NCI-H146 (cell line): Measurements from ENCODE around the gene FXYD2.
"Not testable (repeated sequence)": the region's sequence is repeated elsewhere in the genome, so short reads cannot be mapped to it uniquely, and the experiment has no call there.

ENCODE experiments used
- DNase-seq: peaks from one replicate; lab custom pipeline; 2025; lab: John Stamatoyannopoulos, UW

Gene FXYD2

DNA sequence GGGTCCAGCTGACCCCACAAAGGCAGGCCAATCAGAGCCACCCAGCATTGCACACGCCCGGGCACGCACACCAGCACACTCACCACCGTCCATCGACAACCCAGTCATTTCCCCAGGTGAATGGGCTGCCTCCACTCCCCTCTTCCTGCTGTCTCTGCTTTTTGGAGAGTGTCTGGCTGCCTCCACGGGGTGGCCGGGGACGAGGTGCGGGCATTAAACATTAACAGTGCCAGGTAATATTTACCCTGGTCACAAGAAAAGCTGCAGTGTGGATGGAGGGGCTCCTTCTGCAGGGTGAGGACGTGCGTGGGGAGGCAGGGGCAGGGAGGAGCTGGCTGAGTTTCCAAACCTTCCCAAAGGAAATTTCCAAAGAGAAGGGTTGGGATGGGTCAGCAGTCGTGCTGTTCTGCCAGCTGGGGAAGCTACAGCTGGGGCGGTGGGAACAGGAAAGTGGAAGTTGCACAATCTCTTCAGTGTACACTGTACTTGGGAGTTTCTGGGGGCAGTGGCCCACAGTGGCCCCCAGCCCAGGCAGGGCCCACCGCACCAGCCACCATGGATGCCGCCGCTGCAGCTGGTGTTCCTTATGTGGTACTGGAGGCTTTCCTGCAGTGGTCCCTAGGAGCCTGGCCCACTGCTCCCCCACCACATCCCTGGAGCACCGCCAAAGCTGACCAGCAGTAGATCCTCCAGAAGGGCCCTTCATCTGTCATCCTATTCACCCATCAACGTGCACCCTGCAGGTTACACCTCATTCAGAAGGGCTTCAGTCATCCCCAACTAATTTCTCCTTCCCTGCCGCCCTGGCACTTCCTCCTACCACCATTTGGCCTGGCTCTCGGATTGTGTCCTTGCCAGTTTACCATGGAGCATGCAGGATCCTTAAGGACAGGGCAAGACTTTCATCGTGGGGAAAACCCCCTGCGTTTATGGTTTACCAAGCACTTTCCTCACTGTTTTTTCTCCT, at the start of gene FXYD2:
TSS of gene FXYD2 (minus strand) at position 174 of the 967 bp plus-strand sequence. CDS start at position 108, 66 bp downstream.
- no peak for DNase-seq

DNA sequence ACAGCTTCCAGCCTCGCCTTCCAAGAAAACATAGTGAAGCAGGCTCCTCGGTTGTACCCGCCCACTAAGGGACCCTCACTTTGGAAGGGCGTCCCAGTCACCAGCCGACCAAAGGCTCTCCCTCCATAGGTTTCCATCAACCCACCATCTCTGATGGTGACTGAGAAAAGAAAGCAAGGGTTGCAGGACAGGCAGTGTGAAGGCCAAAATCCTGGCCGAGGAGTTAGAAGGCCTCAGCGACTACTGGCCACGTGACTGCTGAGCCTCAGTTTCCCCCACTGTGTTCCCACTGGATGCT, 49.2 kb upstream of the FXYD2 start:
- DNase-seq: no peak

DNA sequence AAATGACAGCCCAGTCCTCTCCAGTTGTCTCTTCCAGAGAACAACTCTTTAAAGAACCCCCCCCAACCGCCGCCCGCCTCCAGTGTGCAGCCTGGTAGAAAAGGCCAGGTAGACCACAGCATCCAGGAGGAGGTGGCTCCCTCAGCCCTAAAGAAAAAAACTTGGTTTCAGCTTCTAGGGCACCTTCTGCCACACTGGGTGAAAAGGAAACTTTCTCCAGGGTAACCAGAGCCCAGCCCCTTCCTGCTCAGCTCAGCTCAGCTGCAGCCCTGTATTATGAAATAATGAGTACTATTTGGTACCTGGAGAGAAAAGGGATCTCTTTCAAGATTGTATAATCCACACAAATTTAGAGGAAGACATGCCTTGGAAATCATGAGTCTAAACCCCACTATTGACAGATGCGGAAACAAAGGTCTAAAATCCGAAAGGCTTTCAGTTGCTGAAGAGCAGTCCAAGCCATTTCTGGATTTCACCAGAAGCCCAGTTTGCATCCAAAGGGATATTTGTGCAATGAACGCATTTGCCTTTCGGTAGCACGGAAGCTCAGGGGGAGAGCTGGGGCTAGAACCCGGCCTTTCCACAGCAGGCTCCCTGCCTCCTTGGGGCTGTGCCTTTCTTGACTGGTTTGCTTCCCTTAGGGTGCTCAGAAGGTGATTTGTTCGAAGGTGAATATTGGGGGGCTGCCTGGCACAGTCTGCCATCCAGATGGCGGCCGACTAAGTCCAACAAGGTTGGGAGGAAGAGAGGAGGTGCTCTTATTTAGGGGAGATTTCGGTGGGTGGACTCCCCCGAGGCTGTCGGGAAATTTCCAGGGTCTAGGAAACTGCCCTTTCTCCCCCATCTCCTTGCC, 48.7 kb upstream of the FXYD2 start:
- no peak for DNase-seq

DNA sequence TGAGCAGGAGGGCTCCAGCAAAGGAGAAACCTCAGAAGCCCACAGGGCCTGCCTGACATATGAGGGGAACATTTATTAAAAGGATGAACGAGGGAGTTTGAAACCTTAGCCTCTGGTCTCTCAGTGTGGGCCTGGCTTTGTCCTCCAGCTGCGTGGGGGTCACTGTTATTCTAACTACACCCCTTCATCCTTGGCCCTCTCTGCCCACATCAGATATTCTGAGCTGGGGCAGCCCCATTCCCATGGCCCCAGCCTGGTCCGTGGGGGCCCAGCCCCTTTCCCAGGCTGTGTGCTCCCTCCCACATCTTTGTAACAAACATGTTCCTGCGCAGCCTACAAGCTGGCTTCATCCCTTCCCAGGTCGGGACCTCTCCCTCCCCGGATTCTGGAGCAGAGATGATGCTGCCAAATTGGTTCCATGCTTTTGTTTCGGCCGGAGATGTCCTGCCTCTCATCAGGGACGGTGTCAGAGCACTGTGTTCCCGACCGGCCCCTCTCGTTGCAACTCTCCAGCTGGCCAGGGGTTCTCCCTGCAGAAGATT, 47.9 kb upstream of the FXYD2 start:
- DNase-seq: no peak

DNA sequence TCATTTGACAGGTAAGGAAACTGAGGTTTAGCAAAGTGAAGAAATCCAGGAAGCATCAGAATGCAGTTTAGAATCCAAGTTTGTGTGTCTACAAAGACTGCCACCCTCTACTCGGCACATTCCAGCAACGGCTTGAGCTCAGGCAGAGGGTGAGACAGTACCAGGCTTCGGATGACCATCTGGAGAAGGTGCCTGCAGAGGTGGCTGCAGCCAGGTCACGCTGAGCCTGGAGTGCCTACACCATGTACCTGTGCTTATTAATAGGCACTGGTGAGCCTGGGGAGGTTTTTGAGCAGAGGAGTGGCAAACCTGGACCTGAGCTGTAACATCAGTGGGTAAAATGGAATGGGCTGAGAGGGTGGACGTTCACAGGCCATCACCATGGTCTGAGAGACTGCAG, 47.2 kb upstream of the FXYD2 start:
- no peak for DNase-seq

DNA sequence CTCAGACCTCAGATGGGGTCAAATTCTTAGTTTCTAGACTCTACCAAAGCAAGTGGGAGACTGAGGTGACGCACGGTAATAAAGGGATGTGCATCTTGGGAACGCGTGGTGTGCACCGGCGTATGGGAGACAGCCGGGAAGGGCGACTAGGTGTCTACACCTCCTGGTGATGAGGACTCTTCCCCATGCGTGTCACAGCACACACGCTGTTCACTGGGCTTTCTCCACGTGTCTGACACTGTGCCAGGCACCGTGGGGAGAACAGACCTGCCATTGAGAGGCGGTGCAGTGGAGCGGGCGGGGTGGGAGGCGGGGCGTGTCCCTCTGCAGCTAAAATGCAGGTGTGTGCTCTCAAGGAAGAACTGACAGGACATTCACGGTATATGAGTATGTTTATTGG, 46.6 kb upstream of the FXYD2 start:
- DNase-seq: no peak

DNA sequence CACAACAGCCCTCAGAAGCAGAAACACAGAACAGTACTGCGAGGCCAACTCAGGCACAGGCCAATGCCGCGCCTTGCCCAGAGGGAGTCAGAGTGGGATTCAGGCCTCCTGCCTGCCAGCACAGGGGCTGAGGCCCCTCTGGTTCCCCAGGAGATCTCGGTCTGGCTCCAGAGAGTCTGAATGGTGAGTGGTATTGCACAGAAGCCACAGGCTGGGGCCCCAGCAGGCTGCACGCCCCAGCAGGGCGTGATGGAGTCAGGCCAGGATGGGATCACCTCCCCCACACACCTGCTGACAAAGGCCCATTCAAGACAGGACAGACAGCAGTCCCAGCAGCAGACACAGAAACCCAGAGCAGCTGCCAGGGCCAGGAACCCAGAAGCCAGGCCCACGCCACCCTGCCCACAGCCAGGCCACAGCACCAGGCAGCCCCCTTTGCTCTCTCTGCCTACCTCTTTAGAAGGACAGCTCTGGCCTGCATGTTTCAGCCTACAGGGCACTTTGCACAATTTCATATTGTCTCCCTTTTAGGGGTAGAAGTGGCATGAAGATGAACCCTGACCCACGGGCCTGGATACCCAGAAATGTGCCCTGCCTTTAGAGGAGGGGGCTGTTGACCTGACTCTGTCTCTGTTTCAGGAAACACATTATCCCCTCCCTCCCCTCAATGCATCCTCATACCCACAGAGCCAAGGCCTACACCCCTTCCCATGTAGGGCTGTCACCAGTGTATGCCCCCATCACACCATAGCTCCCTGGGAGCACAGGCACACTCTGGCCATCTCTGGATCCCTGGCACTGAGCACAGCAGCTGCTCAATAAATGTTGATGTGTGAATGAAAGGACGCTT, 45.8 kb upstream of the FXYD2 start:
- peak; percentile 79 for DNase-seq

DNA sequence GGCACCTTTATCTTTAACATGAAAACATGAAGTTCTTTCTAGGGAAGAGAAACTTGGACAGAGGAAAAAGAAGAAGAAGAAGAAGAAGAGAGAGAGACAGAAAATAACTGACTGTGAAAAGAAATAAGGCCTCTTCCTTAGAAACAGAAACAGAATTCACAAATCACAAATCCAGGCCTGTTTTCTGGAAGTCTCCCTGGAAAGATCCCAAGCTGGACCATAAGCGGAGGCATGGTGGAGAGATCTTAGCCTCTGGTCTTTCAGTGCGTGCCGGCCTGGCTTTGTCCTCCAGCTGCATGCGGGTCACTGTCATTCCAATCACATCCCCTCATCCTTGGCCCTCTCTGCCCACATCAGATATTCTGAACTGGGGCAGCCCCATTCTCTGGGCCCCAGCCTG, 45.1 kb upstream of the FXYD2 start:
- DNase-seq: no peak

DNA sequence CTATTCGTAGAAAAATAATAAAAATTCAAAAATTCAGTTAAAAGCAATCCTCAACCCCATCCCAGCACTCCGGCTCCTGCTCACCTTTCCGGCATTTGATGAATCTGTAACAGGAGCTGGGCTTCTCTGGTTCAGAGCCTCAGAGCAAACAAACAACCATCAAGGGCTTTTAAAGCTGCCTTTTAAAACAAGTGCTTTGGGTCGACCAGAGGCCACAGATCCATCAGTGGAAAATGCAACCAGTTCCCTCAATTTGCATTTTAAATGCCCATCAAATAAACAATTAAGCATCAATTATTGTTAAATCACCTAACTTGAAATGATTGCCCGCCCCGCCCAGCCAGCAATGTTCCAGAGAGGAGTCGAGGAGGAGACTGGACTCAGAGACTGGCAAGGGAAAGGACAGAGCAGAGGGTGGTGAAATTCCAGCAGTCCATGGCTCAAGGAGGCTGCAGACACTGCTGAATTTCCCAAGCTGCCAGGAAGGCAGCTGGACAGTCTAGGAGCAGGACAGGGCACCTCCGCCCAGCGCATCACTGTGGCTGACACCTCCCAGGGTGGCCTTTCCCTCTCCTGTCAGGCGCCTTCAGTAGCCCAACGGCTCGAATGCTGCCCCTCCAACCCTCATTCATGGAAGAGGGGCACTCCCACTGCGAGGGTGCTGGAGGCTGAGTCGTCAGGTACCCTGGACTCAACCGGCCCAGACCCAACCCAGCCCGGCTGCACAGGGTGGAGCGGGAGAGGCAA, 44.4 kb upstream of the FXYD2 start:
- peak; percentile 35 for DNase-seq

DNA sequence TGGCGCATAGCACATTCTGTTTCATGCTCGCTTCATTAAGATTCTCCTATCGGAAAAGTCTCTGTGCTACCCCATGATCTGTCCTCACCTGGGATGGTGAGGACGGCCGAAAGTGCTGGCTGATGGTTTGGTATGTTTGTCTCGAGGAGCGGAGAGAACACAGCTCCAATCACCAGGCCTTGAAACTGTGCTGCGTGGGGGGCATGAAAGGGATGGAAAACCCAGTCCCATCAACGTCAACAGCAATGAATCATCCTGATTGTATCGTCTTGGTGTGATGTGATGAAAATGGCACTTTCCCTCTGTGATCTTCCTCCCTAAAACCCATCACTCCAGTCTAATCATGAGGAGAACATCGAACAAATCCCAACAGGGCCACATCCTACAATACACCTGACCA, 43.5 kb upstream of the FXYD2 start:
- no peak for DNase-seq

DNA sequence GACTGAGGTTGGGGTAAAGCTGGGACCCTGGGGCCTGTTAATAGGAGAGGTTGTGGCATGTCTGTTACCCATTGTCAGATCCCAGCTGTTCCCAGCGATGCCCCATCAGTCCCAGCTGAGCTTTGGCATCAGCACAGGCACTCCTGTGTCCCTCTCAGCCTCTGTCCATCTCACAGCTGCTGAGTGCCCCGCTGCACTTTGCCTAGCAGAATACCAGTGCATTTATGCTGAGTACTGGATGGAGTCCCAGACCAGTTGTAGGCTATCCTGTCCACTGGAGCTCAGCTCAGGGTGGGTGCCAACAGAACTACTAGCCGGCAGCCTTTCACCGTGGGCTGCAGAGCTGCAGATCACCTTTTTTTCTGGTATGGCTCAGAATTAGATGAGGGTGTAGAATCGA, 42.0 kb upstream of the FXYD2 start:
- no peak for DNase-seq

DNA sequence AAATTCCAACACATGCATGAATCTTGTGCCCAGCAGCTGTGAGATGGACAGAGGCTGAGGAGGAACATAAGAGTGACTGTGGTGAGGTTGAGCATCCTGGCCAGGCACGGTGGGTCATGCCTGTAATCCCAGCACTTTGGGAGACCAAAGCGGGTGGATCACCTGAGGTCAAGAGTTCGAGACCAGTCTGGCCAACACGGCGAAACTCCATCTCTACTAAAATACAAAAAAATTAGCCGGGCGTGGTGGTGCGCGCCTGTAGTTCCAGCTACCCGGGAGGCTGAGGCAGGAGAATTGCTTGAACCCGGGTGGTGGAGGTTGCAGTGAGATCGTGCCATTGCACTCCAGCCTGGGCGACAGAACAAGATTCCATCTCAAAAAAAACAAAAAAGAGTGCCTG, 41.0 kb upstream of the FXYD2 start:
- not testable (repeated sequence) for DNase-seq

DNA sequence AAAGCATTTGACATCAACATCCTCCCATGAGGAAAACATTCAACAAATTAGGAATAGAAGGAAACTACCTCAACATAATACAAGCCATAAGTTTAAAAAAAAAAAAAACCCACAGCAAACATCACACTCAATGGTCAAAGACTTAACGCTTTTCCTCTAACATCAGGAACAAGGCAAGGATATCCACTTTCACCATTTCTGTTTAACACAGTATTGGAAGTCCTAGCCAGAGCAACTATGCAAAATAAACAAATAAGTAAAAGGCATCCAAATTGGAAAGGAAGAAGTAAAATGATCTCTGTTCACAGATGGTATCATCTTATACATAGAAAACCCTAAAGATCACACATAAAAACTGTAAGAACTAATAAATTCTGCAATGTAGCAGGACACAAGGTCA, 38.8 kb upstream of the FXYD2 start:
- no peak for DNase-seq

DNA sequence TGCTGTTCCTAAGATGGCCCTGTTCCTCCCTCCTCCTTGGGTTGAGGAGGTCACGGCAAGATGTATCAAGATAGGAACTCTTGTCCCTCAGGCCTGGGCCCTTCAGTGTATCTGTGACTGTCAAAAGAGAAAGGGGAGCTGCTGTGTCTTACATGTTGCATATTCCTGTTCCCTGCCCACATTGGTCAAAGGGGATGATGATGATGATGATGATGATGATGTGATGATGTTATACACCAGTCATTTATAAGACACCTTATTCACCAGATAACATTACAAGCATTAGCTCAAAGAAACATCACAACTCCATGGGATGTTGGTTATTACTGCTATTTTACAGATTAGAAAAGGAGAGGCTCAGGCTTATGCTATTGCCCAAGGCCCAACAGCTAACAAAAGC, 38.2 kb upstream of the FXYD2 start:
- DNase-seq: no peak

DNA sequence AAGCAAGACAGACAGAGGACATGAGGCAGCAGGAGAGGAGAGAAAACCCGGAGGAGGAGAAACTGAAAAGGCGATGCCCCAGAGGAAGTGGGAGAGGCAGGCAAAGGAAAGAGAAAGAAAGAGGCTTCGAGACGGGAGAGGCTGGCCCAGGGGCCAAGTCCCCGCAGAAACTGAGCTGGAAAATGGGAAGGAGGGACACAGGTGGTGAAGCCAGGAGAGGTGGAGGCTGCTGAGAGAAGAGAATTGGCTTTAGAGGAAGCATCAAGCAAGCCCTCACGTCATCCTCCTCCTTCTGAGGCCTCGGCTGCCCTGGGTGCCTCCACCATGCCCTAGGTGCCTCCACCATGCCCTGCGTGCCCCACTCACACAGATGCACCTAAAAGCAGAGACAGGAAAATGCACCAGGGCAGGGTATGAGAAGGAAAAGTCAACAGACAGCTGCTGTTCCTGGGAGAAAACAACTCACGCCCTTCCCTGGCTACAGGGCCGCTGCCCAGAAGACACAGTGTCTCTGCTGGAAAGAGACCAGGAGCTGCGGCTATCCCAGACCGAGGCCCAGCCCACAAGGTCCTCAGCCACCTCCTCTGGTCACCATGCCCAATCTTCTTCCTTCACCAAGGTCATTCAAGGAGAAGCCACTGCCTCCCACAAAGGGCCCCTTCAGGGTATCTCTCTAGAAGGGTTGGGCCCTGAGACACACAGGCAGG, 37.6 kb upstream of the FXYD2 start:
- DNase-seq: no peak

DNA sequence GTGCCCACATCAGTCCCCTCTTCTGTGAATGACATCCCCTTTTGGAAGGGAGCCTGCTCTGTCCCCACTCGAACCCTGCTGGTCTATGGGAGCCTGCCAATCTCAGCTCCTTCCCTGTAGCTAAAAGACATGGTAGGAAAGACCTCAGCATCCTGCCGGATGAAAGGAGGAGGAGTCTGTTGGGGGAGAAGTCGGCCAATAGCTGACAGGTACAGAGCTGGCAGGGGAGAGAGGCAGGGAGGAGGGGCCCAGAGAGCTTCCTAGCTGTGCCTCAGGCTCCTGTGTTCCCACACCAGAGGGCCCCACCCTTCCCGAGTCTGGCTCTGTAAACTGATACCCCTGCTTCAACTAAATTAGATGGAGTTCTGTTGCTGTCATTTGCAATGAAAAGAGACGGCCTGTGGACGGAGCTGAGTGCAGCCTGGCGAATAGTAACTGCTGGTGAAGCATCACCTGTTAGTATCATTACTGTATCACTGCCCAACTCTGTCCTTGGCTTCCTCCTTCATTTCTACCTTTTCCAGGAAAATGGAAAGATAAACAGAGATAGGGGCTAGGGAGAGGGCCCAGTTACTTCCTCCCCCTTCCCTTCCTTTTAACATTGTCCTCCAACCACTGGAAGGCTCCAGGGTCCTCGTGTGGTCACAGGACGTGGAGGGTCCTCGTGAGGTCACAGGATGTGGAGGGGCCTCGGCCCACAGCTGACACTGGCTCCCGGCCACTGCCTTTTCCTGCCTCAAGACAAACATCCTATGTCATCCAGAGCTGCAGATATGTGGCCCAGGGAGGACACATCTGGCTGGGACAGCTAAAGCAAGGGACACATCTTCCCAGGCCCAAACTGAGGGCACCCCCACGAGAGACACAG, 36.8 kb upstream of the FXYD2 start:
- peak; percentile 89 for DNase-seq

DNA sequence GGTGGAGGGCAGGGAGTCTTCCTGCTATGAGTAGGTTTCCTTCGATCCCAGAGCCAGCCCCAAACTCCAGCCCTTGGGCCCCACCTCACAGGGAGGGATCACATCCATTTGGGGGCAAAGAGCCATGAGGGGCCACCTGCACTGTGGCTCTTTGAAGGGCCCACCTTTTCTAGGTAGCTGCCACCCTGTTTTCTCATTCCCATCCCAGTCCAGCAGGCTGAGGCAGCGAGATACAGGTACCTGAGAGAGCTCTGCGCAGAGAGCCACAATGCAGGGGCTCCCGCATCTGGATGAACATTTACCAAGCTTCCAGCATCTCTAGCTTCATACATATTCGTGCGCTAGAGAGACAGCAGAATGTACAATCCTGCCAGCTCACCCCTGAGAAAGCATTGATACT, 35.6 kb upstream of the FXYD2 start:
- DNase-seq: no peak

DNA sequence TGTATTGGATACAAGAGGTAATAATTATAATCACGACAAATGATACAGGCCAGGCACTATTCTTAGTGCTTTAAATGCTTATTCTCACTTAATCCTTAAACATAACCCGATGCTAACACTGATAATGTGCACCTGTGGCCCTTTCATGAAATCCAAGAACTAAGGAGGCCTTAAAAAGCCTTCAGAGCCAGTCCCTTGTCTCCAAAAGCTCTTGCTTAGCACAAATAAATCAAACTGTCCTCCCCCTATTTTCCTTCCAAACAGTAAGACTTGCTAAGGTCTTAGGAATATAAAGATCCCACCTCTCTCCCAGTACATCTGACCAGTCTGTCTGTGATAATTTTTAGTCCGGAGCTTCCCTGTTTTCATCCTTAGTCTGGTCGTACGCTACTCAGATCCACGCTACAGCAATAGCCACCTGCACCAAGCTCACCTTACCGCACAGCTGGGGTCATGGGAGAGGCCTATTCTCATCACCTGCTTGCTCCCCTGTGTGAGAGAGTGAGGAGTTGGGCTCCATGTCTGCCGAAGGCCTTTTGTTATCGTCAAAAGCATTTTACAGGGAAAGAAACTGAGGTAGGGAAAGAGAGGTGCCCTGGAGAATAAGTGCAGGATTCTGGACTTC, 35.1 kb upstream of the FXYD2 start:
- peak; percentile 58 for DNase-seq

DNA sequence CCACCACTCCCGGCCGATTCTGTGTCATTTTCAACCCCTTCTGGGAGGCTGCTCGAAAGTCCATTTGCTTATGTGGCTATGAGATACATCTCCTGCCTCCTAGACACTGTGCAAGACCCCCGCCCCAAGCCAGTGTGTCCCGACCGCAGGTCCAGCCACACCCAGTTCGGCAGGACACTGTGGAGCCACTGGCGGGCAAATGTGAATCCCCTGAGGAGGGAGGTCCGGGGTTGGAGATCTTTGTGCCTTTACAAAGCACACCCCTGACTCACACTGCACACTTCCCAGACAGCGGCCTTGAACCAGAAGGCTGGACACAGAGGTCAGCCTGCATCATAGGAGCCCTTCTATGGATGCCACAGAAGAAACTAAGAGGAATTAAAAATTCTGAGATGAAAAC, 34.5 kb upstream of the FXYD2 start:
- DNase-seq: no peak
